Naive B cell (primary cell): Measurements from ENCODE around the gene TAPBP. TPM values are rescaled to one million over a fixed set of nuclear protein-coding genes. Genes with fewer than 3 reads are reported as not detected.

Experiments used
- ATAC-seq, 2 donors: fragments of 150-1000 bp; cut with Tn5 transposase; 2 replicates each; pipeline ENCODE4 v1.10.0; 2021; ENCODE audit warnings: low read depth in 2 of 2, mild to moderate bottlenecking in 2 of 2, moderate library complexity in 2 of 2
- DNase-seq: peaks from one replicate; pipeline ENCODE4 v3.0.0; 2022
- H3K27ac Mint-ChIP-seq, 6 donors: one replicate each; pipeline ENCODE4 v1.8.0; 2020 to 2022; ENCODE audit warnings: mild to moderate bottlenecking in 6 of 6, mixed read lengths in 6 of 6, moderate library complexity in 5 of 6, inconsistent platforms in 2 of 6
- H3K27me3 Mint-ChIP-seq, 3 donors: one replicate each; pipeline ENCODE4 v1.8.0; 2021 to 2022; ENCODE audit warnings: mixed read lengths in 3 of 3, mild to moderate bottlenecking in 1 of 3
- H3K36me3 Mint-ChIP-seq, 2 donors: one replicate each; pipeline ENCODE4 v1.8.0; 2020 to 2022; ENCODE audit warnings: mixed read lengths in 2 of 2, inconsistent platforms in 1 of 2, mild to moderate bottlenecking in 1 of 2
- H3K4me1 Mint-ChIP-seq, 3 donors: one replicate each; pipeline ENCODE4 v1.8.0; 2020 to 2022; ENCODE audit warnings: mixed read lengths in 3 of 3, inconsistent platforms in 1 of 3, mild to moderate bottlenecking in 1 of 3, moderate library complexity in 1 of 3
- H3K4me3 Mint-ChIP-seq, 8 donors: one replicate each; pipeline ENCODE4 v1.8.0; 2020 to 2022; ENCODE audit warnings: mild to moderate bottlenecking in 8 of 8, mixed read lengths in 8 of 8, moderate library complexity in 8 of 8, inconsistent platforms in 2 of 8
- H3K9me3 Mint-ChIP-seq, 7 donors: one replicate each; pipeline ENCODE4 v1.8.0; 2020 to 2022; ENCODE audit warnings: mixed read lengths in 7 of 7, mild to moderate bottlenecking in 5 of 7, inconsistent platforms in 2 of 7, moderate library complexity in 1 of 7
- polyA plus RNA-seq, 6 donors: library from polyadenylated mRNA; unstranded; fragments of 300-500 nt; fragmentation: Illumina TruSeq; gene quantifications; one replicate each; pipeline ENCODE4 v1.2.3, GENCODE V29; 2021; ENCODE audit warnings: low read depth in 6 of 6

The TAPBP gene
- polyA plus RNA-seq, 6 donors from 2014 or later: 450 to 564 (median 508) TPM

- H3K27me3 Mint-ChIP-seq: no peaks in the 10 kb centered on the region
- H3K4me1 Mint-ChIP-seq: peaks cover 35 to 57% (median 53%) of the 10 kb centered on the region in 3 donors
- peak within 1 kb of the TSS; percentile 99 to 100 (median 100) for H3K27ac Mint-ChIP-seq
- ATAC-seq: peak; percentile 27 to 37
- H3K4me3 Mint-ChIP-seq: peak within 1 kb of the TSS; percentile 95 to 100 (median 99)
- peaks cover 0 to 19% of the 10 kb centered on the region in 2 donors for H3K36me3 Mint-ChIP-seq
- DNase-seq: peak; percentile 66
- H3K9me3 Mint-ChIP-seq: peaks cover 0 to 3% (median 0%) of the 10 kb centered on the region in 7 donors
These were observed 15.1 kb downstream of the TAPBP start, which contains the start of gene RGL2 for GRCh38 chr6:33298773-33299236. Gene RGL2, minus strand, starts transcription at chr6:33298942. Its CDS starts 332 bp downstream, at chr6:33298610.

GRCh38 chr6:33297956-33298772 is 15.7 kb downstream of the TAPBP start:
- peaks cover 32 to 58% (median 50%) of the 10 kb centered on the region in 3 donors for H3K4me1 Mint-ChIP-seq

DNA sequence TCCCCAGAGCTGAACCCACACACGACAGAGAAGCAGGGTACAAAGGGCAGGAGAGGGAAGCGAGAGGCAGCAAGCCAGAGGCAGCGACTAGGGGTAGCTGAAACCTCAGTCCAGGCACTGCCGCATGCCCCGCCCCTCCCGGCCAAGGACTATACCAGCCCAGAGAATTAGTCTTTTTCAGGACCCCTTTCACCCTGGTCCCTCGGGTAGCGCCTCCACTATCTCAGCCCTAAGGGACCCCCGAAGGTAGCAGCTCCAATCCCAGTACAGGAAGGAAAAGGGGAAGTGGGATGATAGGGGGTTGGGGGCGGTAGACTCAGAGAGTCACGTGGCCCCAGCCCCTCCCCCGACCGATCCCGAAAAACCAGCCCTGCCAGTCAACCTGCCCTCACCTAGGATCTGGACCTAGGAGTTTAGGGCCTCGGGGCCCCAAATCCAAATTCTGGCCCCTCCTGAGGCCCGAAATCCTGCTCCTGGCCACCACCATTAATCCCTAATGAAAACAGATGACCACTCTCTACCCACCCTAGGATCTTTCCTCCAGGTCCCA is 16.4 kb downstream of the TAPBP start:
- ATAC-seq: no peak
- Mint-ChIP-seq H3K4me3 (peak overlapping the region; percentile 95 to 100 (median 99)), H3K27me3 (no peaks in the 10 kb centered on the region), H3K27ac (peak overlapping the region in 5 of 6 donors; percentile 86 to 99 (median 94)), H3K36me3 (peaks cover 0 to 14% of the 10 kb centered on the region in 2 donors), H3K9me3 (peaks cover 0 to 3% (median 0%) of the 10 kb centered on the region in 7 donors), H3K4me1 (peaks cover 32 to 61% (median 50%) of the 10 kb centered on the region in 3 donors)
- no peak for DNase-seq

More at GRCh38 chr6:33297956-33298772, 15.7 kb downstream of the TAPBP start:
- Mint-ChIP-seq H3K36me3 (peaks cover 0 to 14% of the 10 kb centered on the region in 2 donors), H3K27ac (peak overlapping the region; percentile 99 to 100 (median 100)), H3K9me3 (peaks cover 0 to 3% (median 0%) of the 10 kb centered on the region in 7 donors), H3K27me3 (no peaks in the 10 kb centered on the region), H3K4me3 (peak overlapping the region; percentile 95 to 100 (median 99))
- DNase-seq (peak; percentile 64), ATAC-seq (peak; percentile 19 to 27)

DNA sequence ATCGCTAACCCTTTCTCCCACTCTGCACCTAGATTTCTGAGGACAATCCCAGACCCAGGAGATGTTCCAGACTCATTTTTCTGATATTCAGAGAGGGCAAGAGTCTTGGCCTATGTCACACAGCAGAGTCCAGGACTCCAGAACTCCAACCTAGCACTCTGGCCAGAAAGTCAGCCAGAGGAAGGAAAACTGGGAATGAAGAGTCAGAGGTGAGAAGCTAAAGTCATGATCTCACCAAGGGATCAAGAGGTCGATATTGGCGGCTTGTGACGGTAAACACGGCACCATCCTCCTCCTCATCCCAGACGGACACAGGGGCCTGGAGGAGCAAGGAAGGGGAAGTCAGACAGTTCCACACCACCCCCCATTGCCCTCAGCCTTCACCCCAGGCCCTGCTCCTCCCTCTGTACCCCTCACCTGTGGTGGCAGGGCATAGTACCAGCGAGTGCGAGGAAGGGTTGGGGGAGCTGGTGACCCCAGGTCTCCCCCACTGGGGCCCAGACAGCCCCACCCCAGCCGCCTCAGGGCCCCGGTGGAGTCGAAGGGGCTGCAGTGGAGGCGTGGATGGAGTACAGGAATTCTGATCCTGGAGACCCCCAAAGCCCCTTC is 17.0 kb downstream of the TAPBP start:
- peaks cover 32 to 61% (median 47%) of the 10 kb centered on the region in 3 donors for H3K4me1 Mint-ChIP-seq
- peaks cover 0 to 14% of the 10 kb centered on the region in 2 donors for H3K36me3 Mint-ChIP-seq
- H3K27me3 Mint-ChIP-seq: no peaks in the 10 kb centered on the region
- no peak for ATAC-seq
- peak overlapping the region in 4 of 6 donors; percentile 28 to 99 (median 86) for H3K27ac Mint-ChIP-seq
- H3K9me3 Mint-ChIP-seq: peaks cover 0 to 3% (median 0%) of the 10 kb centered on the region in 7 donors
- peak overlapping the region; percentile 95 to 100 (median 99) for H3K4me3 Mint-ChIP-seq
- no peak for DNase-seq

GRCh38 chr6:33295621-33296369 is 18.1 kb downstream of the TAPBP start:
- peaks cover 0 to 3% (median 0%) of the 10 kb centered on the region in 7 donors for H3K9me3 Mint-ChIP-seq
- peaks cover 32 to 60% (median 50%) of the 10 kb centered on the region in 3 donors for H3K4me1 Mint-ChIP-seq
- no peaks in the 10 kb centered on the region for H3K27me3 Mint-ChIP-seq
- no peak for DNase-seq
- peaks cover 0 to 14% of the 10 kb centered on the region in 2 donors for H3K36me3 Mint-ChIP-seq
- no peak for ATAC-seq
- H3K27ac Mint-ChIP-seq: peak overlapping the region in 4 of 6 donors; percentile 13 to 99 (median 92)
- peak overlapping the region in 7 of 8 donors; percentile 65 to 99 (median 95) for H3K4me3 Mint-ChIP-seq

DNA sequence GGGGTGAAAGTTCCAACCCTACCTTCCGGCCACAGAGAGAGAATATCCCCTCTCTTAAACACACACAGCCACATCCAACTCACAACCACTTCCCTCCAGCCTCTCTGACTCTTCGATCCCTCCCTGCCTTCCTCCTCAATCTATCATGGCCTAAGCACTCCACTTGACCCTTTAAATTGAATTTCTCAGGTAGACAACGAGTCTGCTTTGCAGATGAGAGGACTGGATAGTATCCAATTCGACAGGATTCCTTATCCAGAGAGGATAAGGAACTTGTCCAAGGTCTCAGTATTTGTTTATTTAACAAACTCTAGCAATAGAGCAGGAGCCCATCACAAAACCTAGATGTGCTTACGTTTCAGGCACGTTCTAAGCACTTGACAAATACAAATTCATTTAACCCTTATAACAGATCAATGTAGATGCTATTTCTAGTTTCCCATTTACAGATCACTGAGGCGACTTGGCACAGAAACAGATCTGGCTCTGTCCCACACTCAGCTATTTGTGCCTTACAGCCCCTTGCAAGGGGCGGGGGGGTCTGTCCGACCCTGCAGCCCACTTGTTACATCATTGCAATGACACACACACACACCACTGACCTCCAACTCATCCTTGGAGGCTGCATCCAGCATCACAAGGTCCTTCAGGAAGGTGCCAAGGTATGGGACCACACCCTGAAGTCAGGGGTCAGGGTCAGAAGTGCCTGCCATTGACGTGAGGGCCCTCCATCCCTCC is 19.6 kb downstream of the TAPBP start:
- ATAC-seq (no peak), DNase-seq (no peak)
- peaks cover 4 to 14% of the 10 kb centered on the region in 2 donors for H3K36me3 Mint-ChIP-seq
- no peaks in the 10 kb centered on the region for H3K9me3 Mint-ChIP-seq
- H3K4me1 Mint-ChIP-seq: peaks cover 36 to 63% (median 50%) of the 10 kb centered on the region in 3 donors
- H3K27me3 Mint-ChIP-seq: no peaks in the 10 kb centered on the region
- H3K4me3 Mint-ChIP-seq: peak overlapping the region in 2 of 8 donors; percentile 25 to 98
- peak overlapping the region in 2 of 6 donors; percentile 28 to 89 for H3K27ac Mint-ChIP-seq

GRCh38 chr6:33292996-33293682 is 20.7 kb downstream of the TAPBP start:
- peak overlapping the region in 1 of 6 donors; percentile 37 for H3K27ac Mint-ChIP-seq
- ATAC-seq (no peak), DNase-seq (no peak)
- H3K27me3 Mint-ChIP-seq: no peaks in the 10 kb centered on the region
- H3K9me3 Mint-ChIP-seq: no peaks in the 10 kb centered on the region
- peaks cover 5 to 12% of the 10 kb centered on the region in 2 donors for H3K36me3 Mint-ChIP-seq
- H3K4me3 Mint-ChIP-seq: peak overlapping the region in 1 of 8 donors; percentile 28
- H3K4me1 Mint-ChIP-seq: peaks cover 38 to 70% (median 58%) of the 10 kb centered on the region in 3 donors

GRCh38 chr6:33290459-33290858 is 23.4 kb downstream of the TAPBP start:
- Mint-ChIP-seq H3K27me3 (no peaks in the 10 kb centered on the region), H3K9me3 (no peaks in the 10 kb centered on the region), H3K4me1 (peaks cover 40 to 64% (median 56%) of the 10 kb centered on the region in 3 donors), H3K27ac (peak overlapping the region in 2 of 6 donors; percentile 88 to 98), H3K36me3 (peaks cover 5 to 13% of the 10 kb centered on the region in 2 donors), H3K4me3 (peak overlapping the region; percentile 55 to 100 (median 98))
- DNase-seq: no peak
- no peak for ATAC-seq

- Mint-ChIP-seq H3K27me3 (no peaks in the 10 kb centered on the region), H3K4me1 (peaks cover 40 to 62% (median 56%) of the 10 kb centered on the region in 3 donors), H3K9me3 (no peaks in the 10 kb centered on the region), H3K36me3 (peaks cover 5 to 11% of the 10 kb centered on the region in 2 donors), H3K27ac (peak overlapping the region; percentile 88 to 98 (median 96)), H3K4me3 (peak overlapping the region; percentile 93 to 100 (median 98))
- ATAC-seq (peak in 1 of 2 donors; percentile 5), DNase-seq (no peak)
These were observed 24.0 kb downstream of the TAPBP start for GRCh38 chr6:33289784-33290315.

DNA sequence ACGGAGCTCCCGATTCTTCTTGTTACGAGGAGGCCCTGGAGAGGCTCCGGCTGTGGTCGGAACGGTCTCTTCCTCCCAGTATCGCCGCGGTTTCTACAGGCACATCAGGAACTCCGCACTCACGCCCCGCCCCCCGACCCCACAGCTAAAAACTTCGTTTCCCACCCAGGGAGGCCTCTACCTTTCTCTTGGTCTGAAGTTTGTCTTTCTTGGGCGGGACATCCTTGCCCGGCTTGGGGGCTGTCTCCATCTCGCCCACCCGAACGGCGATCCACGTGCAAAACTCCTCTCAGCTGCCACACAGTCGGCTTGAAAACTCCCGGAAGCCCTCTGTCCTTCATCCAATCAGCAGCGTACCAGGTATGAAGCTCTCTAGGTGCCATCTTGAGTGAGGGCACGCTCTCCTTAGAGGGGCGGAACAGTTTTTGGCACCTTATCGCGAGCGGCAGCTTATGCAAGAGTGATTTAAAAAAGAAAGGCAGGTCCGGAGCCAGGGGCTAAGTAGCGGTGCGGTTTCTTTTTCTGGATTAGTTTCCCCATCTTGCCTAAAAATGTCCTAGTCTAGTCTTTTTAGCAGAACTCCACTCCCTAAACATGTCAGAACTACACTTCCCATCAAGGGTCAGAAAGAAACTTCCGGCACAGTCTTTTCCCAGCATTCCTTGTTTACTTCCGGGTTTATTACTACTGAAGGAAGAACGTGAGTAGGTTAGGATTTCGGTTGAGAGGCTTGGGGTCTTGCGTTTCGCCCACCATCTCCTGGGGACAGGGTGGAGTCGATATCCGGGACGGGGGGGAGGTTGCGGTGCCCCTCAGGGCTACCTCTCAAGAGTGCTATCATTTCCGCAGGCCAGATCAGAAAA is 24.7 kb downstream of the TAPBP start, which contains the start of the genes PFDN6 and WDR46:
PFDN6 (plus strand) TSS at position 681 of the 863 bp plus-strand sequence. CDS start 256 bp downstream, outside the sequence.
WDR46 (minus strand) TSS at position 319 of the 863 bp plus-strand sequence; CDS start at position 250, 69 bp downstream.
- DNase-seq (peak; percentile 86), ATAC-seq (peak; percentile 95 to 96)
- Mint-ChIP-seq H3K27me3 (no peaks in the 10 kb centered on the region), H3K9me3 (no peaks in the 10 kb centered on the region), H3K36me3 (peaks cover 5 to 11% of the 10 kb centered on the region in 2 donors), H3K4me1 (peaks cover 40 to 61% (median 54%) of the 10 kb centered on the region in 3 donors), H3K4me3 (peak within 1 kb of the TSS; percentile 93 to 100 (median 98)), H3K27ac (peak within 1 kb of the TSS; percentile 88 to 98 (median 96))
